CD14-positive monocyte (primary cell): ENCODE data around the gene BRCA2. TPM values are rescaled to one million over a fixed set of nuclear protein-coding genes. Genes with fewer than 3 reads are reported as not detected.

Experiments
- DNase-seq, 3 donors: peaks; one replicate each; pipeline ENCODE4 v3.0.0-alpha.2; 2011 to 2022
- H2AFZ ChIP-seq: 2 replicates; pipeline ENCODE4 v1.6.0; 2012; ENCODE audit warnings: mild to moderate bottlenecking, low read depth, low read length, inconsistent platforms; ENCODE audit not compliant: insufficient read depth, poor library complexity, severe bottlenecking
- H3K27ac ChIP-seq, 2 donors: 1 replicate in 1 of 2; 2 replicates in 1 of 2; pipeline ENCODE4 v1.5.1; 2012 to 2013; ENCODE audit warnings: low read length in 2 of 2, control low read depth in 1 of 2, inconsistent platforms in 1 of 2, low read depth in 1 of 2, mild to moderate bottlenecking in 1 of 2
- H3K27me3 ChIP-seq, 2 donors: one replicate each; pipeline versions ENCODE4 v1.6.0 to v1.6.1; 2011 to 2013; ENCODE audit warnings: low read length in 2 of 2; ENCODE audit not compliant: control insufficient read depth in 2 of 2, insufficient read depth in 2 of 2
- H3K36me3 ChIP-seq, 2 donors: replicated peaks in 1 of 2; 1 replicate in 1 of 2; 2 replicates in 1 of 2; pipeline versions ENCODE4 v1.5.1 to v1.6.1; 2012 to 2013; ENCODE audit warnings: low read length in 2 of 2, control low read depth in 1 of 2, inconsistent platforms in 1 of 2, mild to moderate bottlenecking in 1 of 2; ENCODE audit not compliant: insufficient read depth in 2 of 2, control insufficient read depth in 1 of 2
- H3K4me1 ChIP-seq, 2 donors: 1 replicate in 1 of 2; 2 replicates in 1 of 2; pipeline versions ENCODE4 v1.5.1 to v1.6.1; 2012 to 2013; ENCODE audit warnings: low read length in 2 of 2, control low read depth in 1 of 2, inconsistent platforms in 1 of 2, mild to moderate bottlenecking in 1 of 2, moderate library complexity in 1 of 2; ENCODE audit not compliant: insufficient read depth in 2 of 2, control insufficient read depth in 1 of 2
- H3K4me2 ChIP-seq: replicated peaks from 2 replicates; pipeline ENCODE3; 2012; ENCODE audit warnings: low read length, moderate library complexity, mild to moderate bottlenecking; ENCODE audit not compliant: poor library complexity, severe bottlenecking; ENCODE audit errors: extremely low read depth
- H3K4me3 ChIP-seq, 3 experiments: fragments of 200-600 bp in 1 of 3; sonication (generic) in 1 of 3; replicated peaks in 1 of 3; 1 replicate in 2 of 3; 2 replicates in 1 of 3; pipeline ENCODE4 v1.5.1; 2011 to 2013; ENCODE audit warnings: low read length in 3 of 3, mild to moderate bottlenecking in 3 of 3, control low read depth in 2 of 3, low read depth in 2 of 3, inconsistent platforms in 1 of 3, moderate library complexity in 1 of 3
- H3K79me2 ChIP-seq: 2 replicates; pipeline ENCODE4 v1.6.0; 2012; ENCODE audit warnings: mild to moderate bottlenecking, control low read depth, inconsistent platforms, low read length, moderate library complexity; ENCODE audit not compliant: insufficient read depth
- H3K9ac ChIP-seq: 2 replicates; pipeline ENCODE4 v1.6.0; 2017; ENCODE audit warnings: low read length, mild to moderate bottlenecking; ENCODE audit not compliant: insufficient read depth, poor library complexity, severe bottlenecking
- H3K9me3 ChIP-seq, 2 donors: replicated peaks in 1 of 2; 1 replicate in 1 of 2; 2 replicates in 1 of 2; pipeline versions ENCODE4 v1.5.1 to v1.6.1; 2012 to 2013; ENCODE audit warnings: low read length in 2 of 2, control low read depth in 1 of 2; ENCODE audit not compliant: control insufficient read depth in 1 of 2, insufficient read depth in 1 of 2
- H4K20me1 ChIP-seq: 2 replicates; pipeline ENCODE4 v1.6.0; 2012; ENCODE audit warnings: mild to moderate bottlenecking, low read length, control low read depth, moderate library complexity; ENCODE audit not compliant: insufficient read depth
- H3K27ac Mint-ChIP-seq, 7 donors: one replicate each; pipeline ENCODE4 v1.8.0; 2020; ENCODE audit warnings: mild to moderate bottlenecking in 7 of 7, mixed read lengths in 7 of 7, moderate library complexity in 6 of 7, inconsistent platforms in 2 of 7
- H3K27me3 Mint-ChIP-seq, 3 donors: one replicate each; pipeline ENCODE4 v1.8.0; 2021 to 2022; ENCODE audit warnings: low read depth in 3 of 3, mild to moderate bottlenecking in 3 of 3, mixed read lengths in 3 of 3, moderate library complexity in 3 of 3, inconsistent platforms in 1 of 3
- H3K36me3 Mint-ChIP-seq, 2 donors: one replicate each; pipeline ENCODE4 v1.8.0; 2020; ENCODE audit warnings: mixed read lengths in 2 of 2, inconsistent platforms in 1 of 2, mild to moderate bottlenecking in 1 of 2
- H3K4me1 Mint-ChIP-seq: one replicate; pipeline ENCODE4 v1.8.0; 2020; ENCODE audit warnings: mild to moderate bottlenecking, mixed read lengths
- H3K4me3 Mint-ChIP-seq, 2 donors: one replicate each; pipeline ENCODE4 v1.8.0; 2020; ENCODE audit warnings: mild to moderate bottlenecking in 2 of 2, mixed read lengths in 2 of 2, moderate library complexity in 1 of 2
- H3K9me3 Mint-ChIP-seq, 7 donors: one replicate each; pipeline ENCODE4 v1.8.0; 2020 to 2022; ENCODE audit warnings: mixed read lengths in 7 of 7, mild to moderate bottlenecking in 6 of 7, moderate library complexity in 6 of 7, inconsistent platforms in 2 of 7
- CTCF ChIP-seq: fragments of 200-600 bp; IDR thresholded peaks from one replicate; pipeline ENCODE4 v1.8.0; 2022; ENCODE audit warnings: antibody characterized with exemption, mild to moderate bottlenecking
- WGBS: methylation state at CpG from one replicate; pipeline ENCODE4 v1.1.5; 2013; ENCODE audit warnings: missing lambda C conversion rate; ENCODE audit not compliant: insufficient coverage; 5-methylcytosine and 5-hydroxymethylcytosine counted together
- intact Hi-C, 2 donors: fragments of 100-400 bp; cut with micrococcal nuclease; formaldehyde crosslinking; loops; one replicate each; pipeline versions ENCODE4 v1.15.0 to v1.15.1; 2023
- polyA plus RNA-seq, 3 donors: library from polyadenylated mRNA; depleted of rRNA in 1 of 3; unstranded in 2 of 3; stranded (reverse) in 1 of 3; fragments of 300-500 nt in 2 of 3; fragments of >200 nt in 1 of 3; fragmentation: Illumina TruSeq in 2 of 3; gene quantifications; 1 replicate in 2 of 3; 2 replicates in 1 of 3; pipeline ENCODE4 v1.2.3, GENCODE V29; 2012 to 2021

Gene BRCA2
- polyA plus RNA-seq, 3 donors: 0.32 to 0.36 (median 0.36) TPM

GRCh38 chr13:32413284-32413683 lies 98.0 kb downstream of the BRCA2 start:
- no CpG with 5 or more reads among the region's 3 CpGs for WGBS
- Histone ChIP-seq H3K9ac (no peak overlapping the region), H3K36me3 (peaks cover 4 to 12% of the 10 kb centered on the region in 2 donors), H2AFZ (no peak overlapping the region), H3K4me2 (no peak overlapping the region), H3K4me3 (no peak overlapping the region), H3K27ac (no peak overlapping the region), H4K20me1 (peaks cover 30% of the 10 kb centered on the region), H3K79me2 (peaks cover 12% of the 10 kb centered on the region), H3K9me3 (peaks cover 0 to 4% of the 10 kb centered on the region in 2 donors), H3K4me1 (peaks cover 4 to 10% of the 10 kb centered on the region in 2 donors), H3K27me3 (no peaks in the 10 kb centered on the region)
- DNase-seq: no peak
- Mint-ChIP-seq H3K27me3 (no peaks in the 10 kb centered on the region), H3K36me3 (peaks cover 20 to 27% of the 10 kb centered on the region in 2 donors), H3K4me1 (peaks cover 13% of the 10 kb centered on the region), H3K27ac (no peak overlapping the region), H3K9me3 (peaks cover 1 to 11% (median 7%) of the 10 kb centered on the region in 7 donors), H3K4me3 (no peak overlapping the region)
- intact Hi-C loops: no loop called here
- no peak for TF ChIP-seq CTCF

GRCh38 chr13:32414580-32414979 lies 99.3 kb downstream of the BRCA2 start:
- H3K27ac Mint-ChIP-seq: no peak overlapping the region
- no CpG with 5 or more reads among the region's 2 CpGs for WGBS
- no peaks in the 10 kb centered on the region for H3K27me3 ChIP-seq

More at GRCh38 chr13:32414580-32414979, 99.3 kb downstream of the BRCA2 start:
- Histone ChIP-seq H3K4me1 (peaks cover 1 to 3% of the 10 kb centered on the region in 2 donors), H3K4me2 (no peak overlapping the region), H3K4me3 (no peak overlapping the region), H4K20me1 (peaks cover 17% of the 10 kb centered on the region), H3K36me3 (peaks cover 4 to 14% of the 10 kb centered on the region in 2 donors), H3K79me2 (peaks cover 6% of the 10 kb centered on the region), H2AFZ (no peak overlapping the region), H3K27ac (no peak overlapping the region), H3K9me3 (peaks cover 5 to 13% of the 10 kb centered on the region in 2 donors), H3K9ac (no peak overlapping the region)
- Mint-ChIP-seq H3K4me3 (no peak overlapping the region), H3K27me3 (no peaks in the 10 kb centered on the region), H3K36me3 (peaks cover 27 to 28% of the 10 kb centered on the region in 2 donors), H3K9me3 (peaks cover 10 to 22% (median 16%) of the 10 kb centered on the region in 7 donors), H3K4me1 (peaks cover 9% of the 10 kb centered on the region)
- DNase-seq: no peak
- intact Hi-C loops: no loop called here
- TF ChIP-seq CTCF: no peak
